Upper lobe of left lung (tissue), 6 donors: ENCODE data around the gene RPL32. TPM values are rescaled to one million over a fixed set of nuclear protein-coding genes. Genes with fewer than 3 reads are reported as not detected.

Source experiments
- ATAC-seq, 2 donors: fragments of 200-7000 bp; cut with Tn5 transposase; one replicate each; pipeline ENCODE4 v1.9.1; 2022; ENCODE audit warnings: mild to moderate bottlenecking in 2 of 2, moderate library complexity in 2 of 2; ENCODE audit not compliant: low FRiP score in 2 of 2
- DNase-seq, 2 donors: peaks; one replicate each; pipeline ENCODE4 v3.0.0-alpha.2; 2019 to 2020
- H3K27ac ChIP-seq, 4 donors: fragments of 200-600 bp; sonication (generic); one replicate each; pipeline ENCODE4 v1.5.1; 2016 to 2019
- H3K27me3 ChIP-seq, 4 donors: fragments of 200-600 bp; sonication (generic); one replicate each; pipeline ENCODE4 v1.5.1; 2017 to 2019
- H3K36me3 ChIP-seq, 4 donors: fragments of 200-600 bp; sonication (generic); one replicate each; pipeline ENCODE4 v1.5.1; 2016 to 2019
- H3K4me1 ChIP-seq, 4 donors: fragments of 200-600 bp; sonication (generic); one replicate each; pipeline ENCODE4 v1.5.1; 2018 to 2019
- H3K4me3 ChIP-seq, 4 donors: fragments of 200-600 bp; sonication (generic); one replicate each; pipeline ENCODE4 v1.5.1; 2017 to 2019; ENCODE audit warnings: mild to moderate bottlenecking in 2 of 4, moderate library complexity in 1 of 4
- H3K9me3 ChIP-seq, 4 donors: fragments of 200-600 bp; sonication (generic); one replicate each; pipeline ENCODE4 v1.5.1; 2018 to 2019
- EP300 ChIP-seq, 4 donors: sonication (generic); formaldehyde crosslinking; IDR thresholded peaks; one replicate each; pipeline ENCODE4 v1.5.1; 2017; ENCODE audit warnings: antibody characterized with exemption in 4 of 4, control low read depth in 2 of 4
- POLR2A ChIP-seq, 4 donors: fragments of 450-650 bp; IDR thresholded peaks; one replicate each; pipeline ENCODE4 v1.5.1; 2016 to 2017; ENCODE audit warnings: antibody characterized with exemption in 4 of 4, mild to moderate bottlenecking in 2 of 4
- POLR2AphosphoS5 ChIP-seq, 2 donors: sonication (generic); formaldehyde crosslinking; IDR thresholded peaks; one replicate each; pipeline ENCODE4 v1.5.1; 2017; ENCODE audit warnings: antibody characterized with exemption in 2 of 2
- WGBS, 2 donors: methylation state at CpG; one replicate each; pipeline ENCODE4 v1.1.5; 2017 to 2018; 5-methylcytosine and 5-hydroxymethylcytosine counted together
- total RNA-seq, 6 donors: library from RNA; depleted of rRNA in 4 of 6; stranded (reverse); fragments of >200 nt in 4 of 6; gene quantifications; one replicate each; pipeline versions ENCODE4 v1.1.0 to v1.2.1, GENCODE V29; 2016 to 2021
- TF ChIP-seq, protein P1 (sequence below), 6 experiments: fragments of 450-650 bp in 4 of 6; fragments of 200-600 bp in 2 of 6; sonication (generic) in 2 of 6; IDR thresholded peaks; one replicate each; pipeline ENCODE4 v1.5.1; 2016 to 2019; ENCODE audit warnings: antibody characterized with exemption in 6 of 6
- donor health status: DM: no; HTN: no; CAD: no; lungs with moderate emphysema.
- donor health status: DM: no; HTN: yes; CAD: no; lungs with severe emphysema.

The RPL32 gene
- total RNA-seq, 6 donors from 2014 or later: 461 to 1,145 (median 921) TPM

DNA sequence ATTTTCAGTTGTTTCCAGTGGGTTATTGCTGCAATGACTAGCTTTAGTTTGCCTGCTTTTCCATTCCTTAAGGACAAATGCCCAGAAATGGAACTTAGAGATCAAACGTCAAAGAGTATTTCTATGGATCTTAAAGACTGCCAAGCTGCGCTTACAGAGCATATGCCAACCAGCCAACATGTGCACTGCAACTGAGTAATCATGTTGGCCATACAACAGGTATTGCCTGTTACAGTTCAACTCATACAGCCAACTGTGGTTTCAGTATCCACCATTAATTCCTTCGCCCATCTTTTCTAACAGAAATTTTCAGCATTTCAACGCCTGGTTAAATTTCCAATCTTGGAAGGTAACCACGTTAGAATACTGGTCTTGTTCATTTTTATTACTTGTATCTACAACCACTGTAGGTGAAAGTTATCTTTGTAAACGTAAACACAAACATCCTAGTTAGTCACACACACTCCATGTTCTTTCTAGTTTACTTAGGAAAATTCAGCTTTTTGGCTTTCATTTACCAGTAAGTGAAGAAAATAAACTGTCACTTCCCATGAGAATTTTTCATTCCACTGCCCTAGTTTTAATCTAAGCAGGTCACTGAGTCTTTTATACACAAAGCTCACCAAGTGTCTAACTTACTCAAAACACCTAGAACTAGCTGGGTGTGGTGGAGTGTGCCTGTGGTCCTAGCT, 3.9 kb downstream of the RPL32 start:
- TF ChIP-seq EP300 (IDR thresholded peaks at IDR 0.05): no peak
- no peak for TF ChIP-seq POLR2AphosphoS5 (IDR thresholded peaks at IDR 0.05)
- no peak for TF ChIP-seq POLR2A (IDR thresholded peaks at IDR 0.05)
- TF ChIP-seq, protein P1, sequence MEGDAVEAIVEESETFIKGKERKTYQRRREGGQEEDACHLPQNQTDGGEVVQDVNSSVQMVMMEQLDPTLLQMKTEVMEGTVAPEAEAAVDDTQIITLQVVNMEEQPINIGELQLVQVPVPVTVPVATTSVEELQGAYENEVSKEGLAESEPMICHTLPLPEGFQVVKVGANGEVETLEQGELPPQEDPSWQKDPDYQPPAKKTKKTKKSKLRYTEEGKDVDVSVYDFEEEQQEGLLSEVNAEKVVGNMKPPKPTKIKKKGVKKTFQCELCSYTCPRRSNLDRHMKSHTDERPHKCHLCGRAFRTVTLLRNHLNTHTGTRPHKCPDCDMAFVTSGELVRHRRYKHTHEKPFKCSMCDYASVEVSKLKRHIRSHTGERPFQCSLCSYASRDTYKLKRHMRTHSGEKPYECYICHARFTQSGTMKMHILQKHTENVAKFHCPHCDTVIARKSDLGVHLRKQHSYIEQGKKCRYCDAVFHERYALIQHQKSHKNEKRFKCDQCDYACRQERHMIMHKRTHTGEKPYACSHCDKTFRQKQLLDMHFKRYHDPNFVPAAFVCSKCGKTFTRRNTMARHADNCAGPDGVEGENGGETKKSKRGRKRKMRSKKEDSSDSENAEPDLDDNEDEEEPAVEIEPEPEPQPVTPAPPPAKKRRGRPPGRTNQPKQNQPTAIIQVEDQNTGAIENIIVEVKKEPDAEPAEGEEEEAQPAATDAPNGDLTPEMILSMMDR (IDR thresholded peaks at IDR 0.05): no peak
- Histone ChIP-seq H3K4me1 (peaks cover 22 to 38% (median 29%) of the 10 kb centered on the region in 4 donors), H3K4me3 (no peak overlapping the region), H3K36me3 (peaks cover 12 to 76% (median 72%) of the 10 kb centered on the region in 4 donors), H3K9me3 (no peaks in the 10 kb centered on the region), H3K27me3 (no peaks in the 10 kb centered on the region), H3K27ac (no peak overlapping the region)
- 80 to 86% methylated on average over 6 of the region's 6 CpGs for WGBS, 2 donors
- DNase-seq (no peak), ATAC-seq (no peak)

DNA sequence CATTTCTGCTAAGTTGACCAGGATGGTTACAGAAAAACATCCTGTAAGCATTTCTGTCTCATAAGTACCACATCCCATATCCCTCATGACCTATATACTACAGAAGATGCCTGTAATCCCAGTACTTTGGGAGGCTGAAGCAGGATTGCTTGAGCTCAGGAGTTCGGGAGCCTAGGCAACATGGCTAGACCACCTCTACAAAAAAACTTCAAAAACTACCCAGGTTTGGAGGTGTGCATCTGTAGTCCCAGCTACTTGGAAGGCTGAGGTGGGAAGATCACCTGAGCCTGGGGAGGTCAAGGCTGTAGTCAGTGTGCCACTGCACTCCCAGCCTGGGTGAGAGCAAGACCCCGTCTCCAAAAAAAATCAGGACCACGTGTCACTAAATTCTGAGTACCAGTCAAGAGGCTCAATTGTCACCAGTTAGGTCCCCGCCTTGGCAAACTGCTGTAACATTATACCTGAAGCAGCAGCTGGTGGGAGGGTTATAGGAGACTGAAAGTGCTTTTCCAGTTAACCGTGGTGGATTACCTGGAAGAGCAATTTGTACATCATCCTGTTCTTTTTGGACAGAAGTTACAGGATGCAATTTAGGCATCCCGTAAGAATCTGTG, 6.2 kb downstream of the RPL32 start:
- WGBS, 2 donors: 81 to 83% methylated on average over 6 of the region's 6 CpGs
- no peak overlapping the region for H3K27ac ChIP-seq
- DNase-seq (no peak), ATAC-seq (no peak)
- peaks cover 19 to 33% (median 23%) of the 10 kb centered on the region in 4 donors for H3K4me1 ChIP-seq
- no peaks in the 10 kb centered on the region for H3K9me3 ChIP-seq
- peaks cover 12 to 98% (median 87%) of the 10 kb centered on the region in 4 donors for H3K36me3 ChIP-seq
- TF ChIP-seq EP300 (IDR thresholded peaks at IDR 0.05) (no peak), POLR2AphosphoS5 (IDR thresholded peaks at IDR 0.05) (no peak), POLR2A (IDR thresholded peaks at IDR 0.05) (no peak)
- TF ChIP-seq, protein P1 (IDR thresholded peaks at IDR 0.05): no peak
- H3K4me3 ChIP-seq: no peak overlapping the region
- H3K27me3 ChIP-seq: no peaks in the 10 kb centered on the region

- peaks cover 9 to 86% (median 76%) of the 10 kb centered on the region in 4 donors for H3K36me3 ChIP-seq
- no peaks in the 10 kb centered on the region for H3K9me3 ChIP-seq
- H3K4me3 ChIP-seq: no peak overlapping the region
- TF ChIP-seq, protein P1 (IDR thresholded peaks at IDR 0.05): no peak
- TF ChIP-seq POLR2A (IDR thresholded peaks at IDR 0.05): no peak
- no peak for TF ChIP-seq POLR2AphosphoS5 (IDR thresholded peaks at IDR 0.05)
- no peak for TF ChIP-seq EP300 (IDR thresholded peaks at IDR 0.05)
- DNase-seq (no peak), ATAC-seq (no peak)
- H3K27ac ChIP-seq: no peak overlapping the region
- 71 to 80% methylated on average over 9 to 13 of the region's 13 CpGs for WGBS, 2 donors
- no peaks in the 10 kb centered on the region for H3K27me3 ChIP-seq
- H3K4me1 ChIP-seq: peaks cover 2 to 16% (median 6%) of the 10 kb centered on the region in 4 donors
These were observed 7.9 kb downstream of the RPL32 start for GRCh38 chr3:12833222-12834161.

- no peak for TF ChIP-seq EP300 (IDR thresholded peaks at IDR 0.05)
- TF ChIP-seq, protein P1 (IDR thresholded peaks at IDR 0.05): no peak
- TF ChIP-seq POLR2A (IDR thresholded peaks at IDR 0.05): no peak
- no peak for TF ChIP-seq POLR2AphosphoS5 (IDR thresholded peaks at IDR 0.05)
- no peak for ATAC-seq
- WGBS, 2 donors: 83 to 89% methylated on average over 7 of the region's 7 CpGs
These were observed 8.8 kb downstream of the RPL32 start for GRCh38 chr3:12832350-12833221.

More at GRCh38 chr3:12832350-12833221, 8.8 kb downstream of the RPL32 start:
- no peaks in the 10 kb centered on the region for H3K27me3 ChIP-seq
- peaks cover 0 to 7% (median 0%) of the 10 kb centered on the region in 4 donors for H3K4me1 ChIP-seq
- no peak overlapping the region for H3K4me3 ChIP-seq
- no peaks in the 10 kb centered on the region for H3K9me3 ChIP-seq
- peaks cover 9 to 84% (median 67%) of the 10 kb centered on the region in 4 donors for H3K36me3 ChIP-seq
- H3K27ac ChIP-seq: no peak overlapping the region
- DNase-seq: no peak
